Right ventricle myocardium superior (tissue), 1 donor: ENCODE measurements around the gene CPLX3. TPM values are rescaled to one million over a fixed set of nuclear protein-coding genes. Genes with fewer than 3 reads are reported as not detected.
A peak's percentile ranks its signal among the peaks of the same experiment; 100 is the strongest.
"Not testable (repeated sequence)": the region's sequence is repeated elsewhere in the genome, so short reads cannot be mapped to it uniquely, and the experiment has no call there.

Experiments
- ATAC-seq: fragments of 200-7000 bp; cut with Tn5 transposase; one replicate; pipeline ENCODE4 v1.9.1; 2020; ENCODE audit warnings: mild to moderate bottlenecking; ENCODE audit not compliant: poor library complexity
- DNase-seq: peaks from one replicate; pipeline ENCODE4 v3.0.0-alpha.2; 2020
- intact Hi-C: fragments of 100-400 bp; cut with DNase I; formaldehyde crosslinking; loops from one replicate; pipeline ENCODE4 v1.11.2; 2022
- long read RNA-seq: library from polyadenylated mRNA; unstranded; transcript quantifications from one replicate; pipeline ENCODE4 v2.0.0, GENCODE V29; 2021
- total RNA-seq: library from RNA; stranded (reverse); fragmentation: NEBNext Ultra II Directional; extraction: Animal tissue kit (Norgen Biotek cat#: 25700); gene quantifications from one replicate; pipeline ENCODE4 v1.2.1, GENCODE V29; 2021
- donor health status: DM: no; HTN: yes; CAD: no; lungs with severe emphysema.

Gene CPLX3
- 3.6 TPM for total RNA-seq
- long read RNA-seq, partial matches to known transcripts = 1 of 3 reads
- long read RNA-seq, other reads (novel, unspliced or antisense) = 1 of 3 reads

GRCh38 chr15:74826364-74826819, at the start of gene CPLX3:
TSS of gene CPLX3 (plus strand) at chr15:74826627. CDS start at chr15:74826704, 77 bp downstream.
- intact Hi-C loops = no loop called here
- no peak for DNase-seq
- peak; percentile 45 for ATAC-seq

GRCh38 chr15:74776821-74777768, 49.3 kb upstream of the CPLX3 start:
- peak; percentile 3 for ATAC-seq
- intact Hi-C loops = loop anchor here (10.0 kb wide), 1 partner anchor 118 kb away; the partner anchor contains the start of gene MPI

GRCh38 chr15:74777769-74778598, 48.4 kb upstream of the CPLX3 start:
- ATAC-seq (no peak), DNase-seq (no peak)
- intact Hi-C loops = loop anchor here (10.0 kb wide), 1 partner anchor 117 kb away; the partner anchor contains the start of gene MPI

More at GRCh38 chr15:74776821-74777768, 49.3 kb upstream of the CPLX3 start:
- DNase-seq = peak; percentile 51

- DNase-seq (no peak), ATAC-seq (no peak)
- intact Hi-C loops = loop anchor here (10.0 kb wide), 1 partner anchor 116 kb away; the partner anchor contains the start of gene MPI
These were observed 47.8 kb upstream of the CPLX3 start for GRCh38 chr15:74778599-74778970.

- DNase-seq (no peak), ATAC-seq (no peak)
- intact Hi-C loops = loop anchor here (10.0 kb wide), 1 partner anchor 116 kb away; the partner anchor contains the start of gene MPI
These were observed 47.2 kb upstream of the CPLX3 start for GRCh38 chr15:74779162-74779648.

- DNase-seq (no peak), ATAC-seq (no peak)
- intact Hi-C loops = no loop called here
These were observed 45.6 kb upstream of the CPLX3 start for GRCh38 chr15:74780523-74781430.

- DNase-seq = peak; percentile 86
- ATAC-seq = peak; percentile 53
- intact Hi-C loops = no loop called here
These were observed 44.8 kb upstream of the CPLX3 start, which contains the start of gene CSK for GRCh38 chr15:74781431-74782258. TSS of gene CSK (plus strand) at chr15:74782080. CDS start at chr15:74798298, 16,218 bp downstream.

- peak; percentile 14 for ATAC-seq
- DNase-seq = peak; percentile 79
- intact Hi-C loops = no loop called here
These were observed 44.0 kb upstream of the CPLX3 start for GRCh38 chr15:74782259-74783071.

GRCh38 chr15:74783072-74783807, 43.2 kb upstream of the CPLX3 start:
- intact Hi-C loops = no loop called here
- DNase-seq (peak; percentile 57), ATAC-seq (peak; percentile 1)

GRCh38 chr15:74783808-74784175, 42.6 kb upstream of the CPLX3 start:
- intact Hi-C loops = no loop called here
- ATAC-seq = no peak

GRCh38 chr15:74784426-74785193, 41.8 kb upstream of the CPLX3 start:
- intact Hi-C loops = no loop called here
- ATAC-seq (no peak), DNase-seq (no peak)

More at GRCh38 chr15:74783808-74784175, 42.6 kb upstream of the CPLX3 start:
- DNase-seq = no peak

- intact Hi-C loops = no loop called here
- DNase-seq (no peak), ATAC-seq (peak; percentile 13)
These were observed 41.0 kb upstream of the CPLX3 start for GRCh38 chr15:74785194-74786032.

GRCh38 chr15:74786081-74786480, 40.3 kb upstream of the CPLX3 start:
- DNase-seq, ATAC-seq, intact Hi-C loops: not testable (repeated sequence)
